ENCODE data around the gene CAMTA1. TPM values are rescaled to one million over a fixed set of nuclear protein-coding genes. Genes with fewer than 3 reads are reported as not detected.

Gene CAMTA1
- total RNA-seq, 2 experiments from 2014 or later = 43.9 to 73.3 TPM

DNA sequence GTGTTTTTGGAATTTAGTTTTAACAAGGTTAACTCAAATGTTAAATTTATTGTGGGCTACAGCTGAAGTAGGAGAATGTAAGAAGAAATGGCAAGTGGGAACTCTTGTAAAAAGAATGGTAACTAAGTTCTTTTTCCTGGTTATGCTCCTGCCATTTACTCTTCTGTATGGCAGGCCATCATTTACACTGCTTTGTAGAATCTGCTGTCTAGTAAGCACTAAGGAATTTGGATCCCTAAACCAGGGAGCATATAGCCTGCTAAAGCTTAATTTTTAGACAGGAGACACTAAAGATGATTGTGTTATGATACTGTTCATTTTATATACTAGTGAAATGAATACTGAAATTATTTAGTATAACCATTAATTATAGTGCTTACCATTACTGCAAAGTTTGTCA lies 85.3 kb downstream of the CAMTA1 start:
- Histone ChIP-seq H3K9me3 (ENCODE audit: low read length) (no peaks in the 10 kb centered on the region), H3K36me3 (ENCODE audit: insufficient read depth, low read length) (peaks cover 8% of the 10 kb centered on the region; the same call in 1 of the 2 replicates), H3K27ac (ENCODE audit: low read depth, low read length, poor library complexity, severe bottlenecking) (no peak overlapping the region), H3K4me3 (ENCODE audit: low read depth, low read length, poor library complexity, severe bottlenecking) (no peak overlapping the region), H2AFZ (ENCODE audit: low read length) (no peak overlapping the region), H4K20me1 (ENCODE audit: insufficient read depth, low read length) (no peaks in the 10 kb centered on the region), H3K4me1 (ENCODE audit: insufficient read depth, low read length, poor library complexity, severe bottlenecking) (no peaks in the 10 kb centered on the region), H3K4me2 (ENCODE audit: low read length) (no peak overlapping the region), H3K79me2 (ENCODE audit: insufficient read depth, low read depth, low read length) (no peaks in the 10 kb centered on the region), H3K9me2 (ENCODE audit: insufficient read depth, low read length) (no peaks in the 10 kb centered on the region)
- CTCF ChIA-PET (ENCODE audit: unreplicated experiment) = interaction anchor here (0.5 kb wide), 1 partner anchor 117 kb away, joined by 3 read pairs; no protein-coding TSS in a partner anchor
- no TSS peak for BruUV-seq (replicated peaks)
- TF ChIP-seq, protein P1, sequence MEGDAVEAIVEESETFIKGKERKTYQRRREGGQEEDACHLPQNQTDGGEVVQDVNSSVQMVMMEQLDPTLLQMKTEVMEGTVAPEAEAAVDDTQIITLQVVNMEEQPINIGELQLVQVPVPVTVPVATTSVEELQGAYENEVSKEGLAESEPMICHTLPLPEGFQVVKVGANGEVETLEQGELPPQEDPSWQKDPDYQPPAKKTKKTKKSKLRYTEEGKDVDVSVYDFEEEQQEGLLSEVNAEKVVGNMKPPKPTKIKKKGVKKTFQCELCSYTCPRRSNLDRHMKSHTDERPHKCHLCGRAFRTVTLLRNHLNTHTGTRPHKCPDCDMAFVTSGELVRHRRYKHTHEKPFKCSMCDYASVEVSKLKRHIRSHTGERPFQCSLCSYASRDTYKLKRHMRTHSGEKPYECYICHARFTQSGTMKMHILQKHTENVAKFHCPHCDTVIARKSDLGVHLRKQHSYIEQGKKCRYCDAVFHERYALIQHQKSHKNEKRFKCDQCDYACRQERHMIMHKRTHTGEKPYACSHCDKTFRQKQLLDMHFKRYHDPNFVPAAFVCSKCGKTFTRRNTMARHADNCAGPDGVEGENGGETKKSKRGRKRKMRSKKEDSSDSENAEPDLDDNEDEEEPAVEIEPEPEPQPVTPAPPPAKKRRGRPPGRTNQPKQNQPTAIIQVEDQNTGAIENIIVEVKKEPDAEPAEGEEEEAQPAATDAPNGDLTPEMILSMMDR (conservative IDR thresholded peaks at IDR 0.05; ENCODE audit: low read length) = no peak
- no peak for TF ChIP-seq EZH2phosphoT487 (IDR thresholded peaks at IDR 0.05; ENCODE audit: borderline replicate concordance, low read depth, low read length)
- POLR2A ChIA-PET = interaction anchor here (0.7 kb wide), 1 partner anchor 13 kb away, joined by 3 read pairs; no protein-coding TSS in a partner anchor
- no peak for DNase-seq (ENCODE audit: low spot score)
- intact Hi-C loops (cut with micrococcal nuclease; ENCODE audit: unreplicated experiment) = no loop called here

DNA sequence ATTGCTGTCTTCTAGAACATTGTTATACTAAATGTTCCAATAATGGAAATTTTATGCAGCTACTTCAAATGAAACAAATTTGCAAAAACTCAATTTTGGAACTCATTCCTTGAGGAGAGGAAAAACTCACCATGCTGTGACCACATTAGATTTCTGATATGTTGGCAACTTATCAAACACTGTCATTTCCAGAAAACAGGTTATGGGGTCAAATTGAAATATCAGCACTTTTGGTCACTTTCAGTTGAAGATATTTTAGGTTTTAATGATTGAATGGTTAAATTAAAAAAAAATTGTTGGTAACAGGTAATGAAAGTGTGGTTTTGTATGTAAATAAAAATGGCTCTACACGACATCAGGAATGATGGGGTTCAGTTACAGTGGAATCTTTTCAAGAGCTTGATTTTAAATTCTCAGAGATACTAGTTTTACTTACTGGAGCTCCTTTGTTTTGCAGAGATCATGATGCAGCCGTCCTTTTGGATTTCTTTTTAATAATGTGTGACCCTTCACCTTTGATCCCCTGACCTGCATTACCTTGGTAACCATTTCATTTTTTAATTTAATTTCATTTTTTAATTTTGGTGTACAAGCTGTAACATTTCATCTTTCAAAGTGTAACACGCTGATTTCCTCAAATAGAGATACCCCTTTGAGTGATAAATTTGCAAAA lies 86.2 kb downstream of the CAMTA1 start:
- Histone ChIP-seq H2AFZ (ENCODE audit: low read length) (no peak overlapping the region), H3K79me2 (ENCODE audit: insufficient read depth, low read depth, low read length) (no peaks in the 10 kb centered on the region), H4K20me1 (ENCODE audit: insufficient read depth, low read length) (no peaks in the 10 kb centered on the region), H3K4me3 (ENCODE audit: low read depth, low read length, poor library complexity, severe bottlenecking) (no peak overlapping the region), H3K4me1 (ENCODE audit: insufficient read depth, low read length, poor library complexity, severe bottlenecking) (no peaks in the 10 kb centered on the region), H3K27ac (ENCODE audit: low read depth, low read length, poor library complexity, severe bottlenecking) (no peak overlapping the region), H3K36me3 (ENCODE audit: insufficient read depth, low read length) (peaks cover 8% of the 10 kb centered on the region; the same call in 1 of the 2 replicates), H3K9me3 (ENCODE audit: low read length) (no peaks in the 10 kb centered on the region), H3K9me2 (ENCODE audit: insufficient read depth, low read length) (no peaks in the 10 kb centered on the region), H3K4me2 (ENCODE audit: low read length) (no peak overlapping the region)
- DNase-seq (ENCODE audit: low spot score) = no peak
- intact Hi-C loops (cut with micrococcal nuclease; ENCODE audit: unreplicated experiment) = no loop called here
- ChIA-PET CTCF (ENCODE audit: unreplicated experiment) (no interaction called here), POLR2A (interaction anchor here (1.0 kb wide), 1 partner anchor 19 kb away, joined by 3 read pairs; no protein-coding TSS in a partner anchor)
- no peak for TF ChIP-seq EZH2phosphoT487 (IDR thresholded peaks at IDR 0.05; ENCODE audit: borderline replicate concordance, low read depth, low read length)
- TF ChIP-seq, protein P1 (conservative IDR thresholded peaks at IDR 0.05; ENCODE audit: low read length) = no peak
- no TSS peak for BruUV-seq (replicated peaks)

DNA sequence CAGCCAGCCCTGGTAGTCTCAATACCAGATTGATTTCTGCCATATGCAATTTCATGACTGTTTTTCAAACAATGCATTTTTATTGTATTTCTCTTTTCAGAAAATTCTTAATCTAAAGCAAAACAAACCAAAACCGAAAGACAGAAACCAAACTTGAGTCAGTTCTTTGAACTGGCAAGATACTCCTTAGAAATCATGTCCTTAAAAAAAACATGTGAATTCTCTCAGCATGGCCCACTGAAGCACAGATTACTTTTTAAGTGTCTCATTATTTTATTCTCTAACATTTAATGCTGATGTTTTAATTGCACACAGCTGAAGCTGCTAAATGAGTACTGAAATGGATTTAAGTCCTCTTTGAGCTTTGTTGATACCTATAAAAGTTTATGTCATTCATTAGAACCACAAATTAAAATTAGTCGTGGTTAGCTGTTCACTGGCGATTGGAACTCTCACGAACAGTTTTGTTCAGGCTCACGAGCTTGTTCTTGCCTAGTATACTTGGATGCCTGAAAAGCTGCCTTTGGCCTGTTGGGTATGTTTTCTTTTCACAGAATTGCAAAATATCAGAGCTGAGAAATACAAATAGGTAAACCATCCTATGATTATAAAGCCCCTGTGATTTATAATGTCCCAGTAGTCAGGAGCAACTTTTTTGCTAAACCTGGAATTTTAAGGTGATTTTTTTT lies 87.5 kb downstream of the CAMTA1 start:
- intact Hi-C loops (cut with micrococcal nuclease; ENCODE audit: unreplicated experiment) = no loop called here
- POLR2A ChIA-PET = no interaction called here
- no peak overlapping the region for H3K4me3 ChIP-seq (ENCODE audit: low read depth, low read length, poor library complexity, severe bottlenecking)
- no peak overlapping the region for H2AFZ ChIP-seq (ENCODE audit: low read length)
- no peaks in the 10 kb centered on the region for H3K4me1 ChIP-seq (ENCODE audit: insufficient read depth, low read length, poor library complexity, severe bottlenecking)
- H3K27ac ChIP-seq (ENCODE audit: low read depth, low read length, poor library complexity, severe bottlenecking) = no peak overlapping the region
- H3K9me3 ChIP-seq (ENCODE audit: low read length) = no peaks in the 10 kb centered on the region
- H3K79me2 ChIP-seq (ENCODE audit: insufficient read depth, low read depth, low read length) = no peaks in the 10 kb centered on the region
- BruUV-seq (replicated peaks) = TSS peak; percentile 8
- H3K9me2 ChIP-seq (ENCODE audit: insufficient read depth, low read length) = no peaks in the 10 kb centered on the region
- no peak overlapping the region for H3K4me2 ChIP-seq (ENCODE audit: low read length)
- CTCF ChIA-PET (ENCODE audit: unreplicated experiment) = no interaction called here
- no peaks in the 10 kb centered on the region for H4K20me1 ChIP-seq (ENCODE audit: insufficient read depth, low read length)
- no peak for DNase-seq (ENCODE audit: low spot score)
- no peak for TF ChIP-seq EZH2phosphoT487 (IDR thresholded peaks at IDR 0.05; ENCODE audit: borderline replicate concordance, low read depth, low read length)
- TF ChIP-seq, protein P1 (conservative IDR thresholded peaks at IDR 0.05; ENCODE audit: low read length) = no peak
- H3K36me3 ChIP-seq (ENCODE audit: insufficient read depth, low read length) = peaks cover 8% of the 10 kb centered on the region; the same call in 1 of the 2 replicates
